Lower lobe of right lung (tissue), 2 donors: ENCODE results near the gene NCK2. TPM values are rescaled to one million over a fixed set of nuclear protein-coding genes. Genes with fewer than 3 reads are reported as not detected.

Experiments used
- ATAC-seq, 2 donors: fragments of 200-7000 bp; cut with Tn5 transposase; one replicate each; pipeline ENCODE4 v1.9.1; 2020 to 2022; ENCODE audit warnings: mild to moderate bottlenecking in 2 of 2, moderate library complexity in 2 of 2
- DNase-seq: peaks from one replicate; pipeline ENCODE4 v3.0.0-alpha.2; 2020
- H3K27ac ChIP-seq: fragments of 200-600 bp; one replicate; pipeline ENCODE4 v1.8.0; 2022
- H3K27me3 ChIP-seq: fragments of 200-600 bp; one replicate; pipeline ENCODE4 v1.8.0; 2022; ENCODE audit warnings: low read depth
- H3K36me3 ChIP-seq: fragments of 200-600 bp; one replicate; pipeline ENCODE4 v1.8.0; 2022; ENCODE audit warnings: mild to moderate bottlenecking
- H3K4me1 ChIP-seq: fragments of 200-600 bp; one replicate; pipeline ENCODE4 v1.8.0; 2022
- H3K4me3 ChIP-seq: fragments of 200-600 bp; one replicate; pipeline ENCODE4 v1.8.0; 2022; ENCODE audit warnings: mild to moderate bottlenecking
- H3K9me3 ChIP-seq: fragments of 200-600 bp; one replicate; pipeline ENCODE4 v1.8.0; 2022
- intact Hi-C: fragments of 100-400 bp; cut with DNase I; formaldehyde crosslinking; loops from one replicate; pipeline ENCODE4 v1.11.0; 2022
- total RNA-seq: library from RNA; stranded (reverse); fragmentation: NEBNext Ultra II Directional; extraction: Animal tissue kit (Norgen Biotek cat#: 25700); gene quantifications from one replicate; pipeline ENCODE4 v1.2.1, GENCODE V29; 2021
- TF ChIP-seq, protein P1 (sequence below): fragments of 200-600 bp; IDR thresholded peaks from one replicate; pipeline ENCODE4 v1.8.0; 2022; ENCODE audit warnings: antibody characterized with exemption, mild to moderate bottlenecking
- donor health status: DM: no; HTN: yes; CAD: no; lungs with severe emphysema.

Gene NCK2
- total RNA-seq, 1 donor from 2014 or later: 36.7 TPM

DNA sequence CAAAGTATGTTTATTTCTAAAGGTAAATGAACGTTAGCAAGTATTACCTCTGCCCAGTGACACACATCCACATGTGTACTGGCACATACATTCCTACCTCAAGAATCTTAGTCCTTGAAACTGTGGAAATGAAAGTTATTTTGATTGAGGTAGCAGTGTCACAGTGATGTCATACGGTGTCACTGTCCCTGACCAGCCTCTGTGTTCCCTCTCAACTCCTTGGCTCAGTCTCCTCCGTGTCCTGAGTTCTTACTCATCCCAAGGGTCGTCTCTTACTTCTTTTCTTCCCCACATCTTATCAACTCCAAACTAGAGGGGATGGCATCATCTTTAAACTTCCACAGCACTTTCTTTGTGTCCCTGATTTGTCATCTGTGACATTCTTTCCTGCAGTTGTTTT, 3.3 kb downstream of the NCK2 start:
- no peaks in the 10 kb centered on the region for H3K27me3 ChIP-seq
- TF ChIP-seq, protein P1, sequence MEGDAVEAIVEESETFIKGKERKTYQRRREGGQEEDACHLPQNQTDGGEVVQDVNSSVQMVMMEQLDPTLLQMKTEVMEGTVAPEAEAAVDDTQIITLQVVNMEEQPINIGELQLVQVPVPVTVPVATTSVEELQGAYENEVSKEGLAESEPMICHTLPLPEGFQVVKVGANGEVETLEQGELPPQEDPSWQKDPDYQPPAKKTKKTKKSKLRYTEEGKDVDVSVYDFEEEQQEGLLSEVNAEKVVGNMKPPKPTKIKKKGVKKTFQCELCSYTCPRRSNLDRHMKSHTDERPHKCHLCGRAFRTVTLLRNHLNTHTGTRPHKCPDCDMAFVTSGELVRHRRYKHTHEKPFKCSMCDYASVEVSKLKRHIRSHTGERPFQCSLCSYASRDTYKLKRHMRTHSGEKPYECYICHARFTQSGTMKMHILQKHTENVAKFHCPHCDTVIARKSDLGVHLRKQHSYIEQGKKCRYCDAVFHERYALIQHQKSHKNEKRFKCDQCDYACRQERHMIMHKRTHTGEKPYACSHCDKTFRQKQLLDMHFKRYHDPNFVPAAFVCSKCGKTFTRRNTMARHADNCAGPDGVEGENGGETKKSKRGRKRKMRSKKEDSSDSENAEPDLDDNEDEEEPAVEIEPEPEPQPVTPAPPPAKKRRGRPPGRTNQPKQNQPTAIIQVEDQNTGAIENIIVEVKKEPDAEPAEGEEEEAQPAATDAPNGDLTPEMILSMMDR: no peak
- intact Hi-C loops: no loop called here
- H3K36me3 ChIP-seq: no peaks in the 10 kb centered on the region
- H3K27ac ChIP-seq: peak overlapping the region; percentile 13
- no peaks in the 10 kb centered on the region for H3K9me3 ChIP-seq
- DNase-seq: no peak
- peaks cover 53% of the 10 kb centered on the region for H3K4me1 ChIP-seq
- ATAC-seq: no peak
- peak overlapping the region; percentile 92 for H3K4me3 ChIP-seq

DNA sequence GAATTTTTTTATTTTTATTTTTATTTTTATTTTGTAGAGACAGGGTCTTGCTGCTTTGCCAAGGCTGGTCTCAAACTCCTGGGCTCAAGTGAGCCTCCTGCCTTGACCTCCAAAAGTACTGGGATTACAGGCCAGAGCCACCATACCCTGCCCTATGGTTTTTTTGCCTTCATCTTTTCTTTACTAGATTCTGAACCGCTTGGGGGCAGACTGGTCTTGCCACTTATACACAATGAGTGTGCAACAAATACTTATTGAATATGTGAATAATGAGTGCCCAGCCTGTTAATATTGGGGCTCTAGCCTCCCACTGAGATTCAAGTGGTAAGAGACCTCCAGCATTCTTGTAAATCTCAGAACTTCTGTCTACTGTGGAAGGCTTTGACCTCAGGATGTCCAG, 3.9 kb downstream of the NCK2 start:
- Histone ChIP-seq H3K27me3 (no peaks in the 10 kb centered on the region), H3K36me3 (no peaks in the 10 kb centered on the region), H3K4me3 (no peak overlapping the region), H3K9me3 (no peaks in the 10 kb centered on the region), H3K27ac (no peak overlapping the region), H3K4me1 (peaks cover 49% of the 10 kb centered on the region)
- intact Hi-C loops: no loop called here
- TF ChIP-seq, protein P1: no peak
- DNase-seq: no peak
- ATAC-seq: no peak

DNA sequence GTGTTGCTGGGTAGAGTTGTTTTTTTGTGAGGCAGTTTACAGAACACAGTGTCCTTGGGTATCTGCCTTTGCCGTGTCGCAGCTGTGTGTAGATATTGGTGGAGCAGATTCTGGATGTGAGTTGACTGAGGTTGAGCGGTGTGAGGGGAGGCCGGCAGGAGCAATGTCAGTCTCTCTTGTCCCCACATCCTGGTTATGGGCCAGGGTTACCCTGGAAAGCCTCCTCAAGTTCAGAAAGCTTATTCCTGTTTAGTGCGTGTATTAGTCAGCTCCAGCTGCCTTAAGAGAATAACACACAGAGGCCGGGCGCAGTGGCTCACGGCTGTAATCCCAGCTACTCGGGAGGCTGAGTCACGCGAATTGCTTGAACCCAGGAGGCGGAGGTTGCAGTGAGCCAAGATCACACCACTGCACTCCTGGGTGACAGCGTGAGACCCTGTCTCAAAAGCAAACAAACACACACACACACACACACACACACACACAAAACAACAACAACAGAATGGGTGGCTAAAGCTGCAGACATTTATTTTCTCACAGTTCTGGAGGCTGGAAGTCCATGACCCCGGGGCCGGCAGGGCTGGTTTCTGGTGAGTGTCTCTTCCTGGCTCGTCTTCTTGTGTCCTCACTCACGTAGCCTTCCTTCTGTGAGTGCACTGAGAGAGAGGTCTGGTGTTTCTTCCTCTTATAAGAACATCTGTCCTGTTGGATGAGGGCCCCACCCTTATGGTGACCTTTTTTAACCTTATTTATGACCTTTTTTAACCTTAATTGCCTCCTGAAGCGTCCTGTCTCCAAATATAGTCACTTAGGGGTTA, 5.1 kb downstream of the NCK2 start:
- no peaks in the 10 kb centered on the region for H3K36me3 ChIP-seq
- no peaks in the 10 kb centered on the region for H3K9me3 ChIP-seq
- H3K27ac ChIP-seq: peak overlapping the region; percentile 1
- DNase-seq (no peak), ATAC-seq (no peak)
- intact Hi-C loops: no loop called here
- H3K4me1 ChIP-seq: peaks cover 53% of the 10 kb centered on the region
- H3K27me3 ChIP-seq: no peaks in the 10 kb centered on the region
- TF ChIP-seq, protein P1: no peak
- H3K4me3 ChIP-seq: no peak overlapping the region

DNA sequence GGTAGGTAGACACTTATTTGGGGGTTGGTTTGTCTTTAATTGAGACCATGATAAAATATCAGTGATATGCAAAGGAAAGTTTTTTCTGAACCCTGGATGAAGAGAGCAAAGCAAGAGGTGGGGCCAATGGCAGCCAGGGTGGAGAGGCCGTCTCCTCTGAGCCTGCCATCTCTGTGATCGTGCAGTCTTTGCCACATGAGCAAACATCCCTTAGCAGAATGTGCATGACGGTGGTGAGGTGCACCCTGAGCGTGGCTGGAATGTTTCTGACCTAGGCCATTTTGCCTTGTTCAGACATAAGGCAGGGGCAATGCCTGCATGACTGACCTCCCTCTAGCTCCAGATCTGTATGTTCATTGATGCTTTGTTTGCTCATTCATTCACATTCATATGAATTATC, 6.0 kb downstream of the NCK2 start:
- Histone ChIP-seq H3K4me3 (no peak overlapping the region), H3K36me3 (no peaks in the 10 kb centered on the region), H3K27ac (no peak overlapping the region), H3K27me3 (no peaks in the 10 kb centered on the region), H3K9me3 (no peaks in the 10 kb centered on the region), H3K4me1 (peaks cover 60% of the 10 kb centered on the region)
- DNase-seq: no peak
- TF ChIP-seq, protein P1: no peak
- intact Hi-C loops: no loop called here
- ATAC-seq: no peak

DNA sequence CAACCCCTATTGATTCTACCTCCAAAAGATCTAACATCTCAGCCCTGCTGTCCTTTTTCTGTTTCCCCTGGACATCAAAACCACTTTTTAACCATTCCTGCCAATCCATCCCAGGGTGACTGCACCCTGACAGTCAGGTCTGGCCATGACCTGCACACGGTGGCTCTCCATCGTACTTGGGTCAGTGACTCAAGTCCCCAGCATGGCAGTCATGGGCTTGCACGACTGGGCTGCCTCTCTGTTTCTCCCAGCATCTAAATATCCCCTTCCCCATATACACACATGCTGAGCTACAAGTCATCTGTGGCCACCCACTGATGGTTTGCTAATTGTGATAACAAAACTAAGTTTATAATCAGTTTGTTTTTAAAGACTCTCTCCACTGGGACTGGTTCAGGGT, 6.6 kb downstream of the NCK2 start:
- H3K36me3 ChIP-seq: no peaks in the 10 kb centered on the region
- TF ChIP-seq, protein P1: no peak
- H3K4me3 ChIP-seq: no peak overlapping the region
- no peak for DNase-seq
- no peak overlapping the region for H3K27ac ChIP-seq
- ATAC-seq: no peak
- intact Hi-C loops: no loop called here
- no peaks in the 10 kb centered on the region for H3K27me3 ChIP-seq
- H3K9me3 ChIP-seq: no peaks in the 10 kb centered on the region
- H3K4me1 ChIP-seq: peaks cover 59% of the 10 kb centered on the region
